Effector memory CD4-positive, alpha-beta T cell (primary cell): ENCODE data around the gene SCARB1.

Experiments used
- DNase-seq, 3 donors: peaks; one replicate each; pipeline ENCODE4 v3.0.0-alpha.2; 2020
- H3K27ac ChIP-seq: 2 replicates; pipeline ENCODE4 v1.7.0; 2013; ENCODE audit warnings: mild to moderate bottlenecking, low read length, moderate library complexity; ENCODE audit not compliant: insufficient read depth, poor library complexity, severe bottlenecking
- H3K27me3 ChIP-seq: replicated peaks from 2 replicates; pipeline ENCODE4 v1.7.0; 2013; ENCODE audit warnings: mild to moderate bottlenecking, low read length; ENCODE audit not compliant: insufficient read depth, control insufficient read depth, poor library complexity, severe bottlenecking
- H3K36me3 ChIP-seq: 2 replicates; pipeline ENCODE4 v1.7.0; 2013; ENCODE audit warnings: mild to moderate bottlenecking, low read length, moderate library complexity; ENCODE audit not compliant: control insufficient read depth, insufficient read depth
- H3K4me1 ChIP-seq: 2 replicates; pipeline ENCODE4 v1.7.0; 2013; ENCODE audit warnings: low read length, mild to moderate bottlenecking; ENCODE audit not compliant: control insufficient read depth, insufficient read depth, poor library complexity, severe bottlenecking
- H3K4me3 ChIP-seq: 2 replicates; pipeline ENCODE4 v1.7.0; 2013; ENCODE audit warnings: low read length, low read depth, mild to moderate bottlenecking; ENCODE audit not compliant: insufficient read depth, poor library complexity, severe bottlenecking
- H3K9me3 ChIP-seq: 2 replicates; pipeline ENCODE4 v1.7.0; 2013; ENCODE audit warnings: mild to moderate bottlenecking, low read length, moderate library complexity; ENCODE audit not compliant: control insufficient read depth

Gene SCARB1

GRCh38 chr12:124832856-124833255 is 30.8 kb downstream of the SCARB1 start:
- H3K27ac ChIP-seq, result no peak overlapping the region
- no peaks in the 10 kb centered on the region for H3K9me3 ChIP-seq
- no peaks in the 10 kb centered on the region for H3K4me1 ChIP-seq
- no peak overlapping the region for H3K4me3 ChIP-seq
- H3K27me3 ChIP-seq, result no peaks in the 10 kb centered on the region
- H3K36me3 ChIP-seq, result no peaks in the 10 kb centered on the region
- DNase-seq, result no peak

DNA sequence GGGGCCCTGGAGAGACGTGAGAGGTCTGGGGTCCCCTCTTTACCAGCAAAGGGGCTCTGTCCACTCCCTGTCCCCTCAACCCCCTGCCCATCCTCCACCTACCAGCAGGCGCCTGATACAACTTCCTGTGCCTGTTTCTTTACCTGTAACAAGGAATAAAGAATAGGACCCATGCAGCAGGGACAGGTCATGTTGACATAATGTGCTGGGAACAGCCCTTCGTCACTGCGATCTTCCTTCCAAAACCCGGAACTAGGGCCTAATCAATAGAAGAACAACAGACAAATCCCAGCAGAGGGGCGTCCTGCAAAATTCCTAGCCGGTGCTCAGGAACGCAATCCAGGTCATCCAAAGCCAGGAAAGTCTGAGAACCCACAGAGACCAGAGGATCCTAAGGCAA is 32.1 kb downstream of the SCARB1 start:
- no peaks in the 10 kb centered on the region for H3K4me1 ChIP-seq
- no peak overlapping the region for H3K27ac ChIP-seq

DNA sequence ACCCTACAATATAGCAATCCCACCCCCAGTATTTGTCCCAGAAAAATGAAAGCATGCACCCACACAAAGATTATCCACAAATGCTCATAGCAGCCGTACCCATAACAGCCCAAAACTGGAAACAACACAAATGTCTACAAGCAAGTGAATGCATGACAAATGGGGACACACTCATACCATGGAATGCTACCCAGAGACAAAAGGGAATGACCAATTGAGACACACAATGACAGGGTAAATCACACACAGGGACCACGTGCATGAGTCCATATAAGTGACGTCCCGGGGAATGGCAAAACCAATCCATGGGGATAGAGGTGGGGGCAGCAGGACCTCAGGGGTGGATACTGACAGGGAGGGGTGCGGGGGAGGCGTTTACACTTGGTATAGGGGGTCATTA is 33.4 kb downstream of the SCARB1 start:
- H3K4me3 ChIP-seq, result no peak overlapping the region
- no peaks in the 10 kb centered on the region for H3K27me3 ChIP-seq
- H3K9me3 ChIP-seq, result no peaks in the 10 kb centered on the region
- H3K4me1 ChIP-seq, result no peaks in the 10 kb centered on the region
- no peak for DNase-seq
- no peak overlapping the region for H3K27ac ChIP-seq
- H3K36me3 ChIP-seq, result no peaks in the 10 kb centered on the region

More for the DNA sequence above, 32.1 kb downstream of the SCARB1 start:
- Histone ChIP-seq H3K36me3 (no peaks in the 10 kb centered on the region), H3K9me3 (no peaks in the 10 kb centered on the region), H3K27me3 (no peaks in the 10 kb centered on the region), H3K4me3 (no peak overlapping the region)
- DNase-seq, result no peak

DNA sequence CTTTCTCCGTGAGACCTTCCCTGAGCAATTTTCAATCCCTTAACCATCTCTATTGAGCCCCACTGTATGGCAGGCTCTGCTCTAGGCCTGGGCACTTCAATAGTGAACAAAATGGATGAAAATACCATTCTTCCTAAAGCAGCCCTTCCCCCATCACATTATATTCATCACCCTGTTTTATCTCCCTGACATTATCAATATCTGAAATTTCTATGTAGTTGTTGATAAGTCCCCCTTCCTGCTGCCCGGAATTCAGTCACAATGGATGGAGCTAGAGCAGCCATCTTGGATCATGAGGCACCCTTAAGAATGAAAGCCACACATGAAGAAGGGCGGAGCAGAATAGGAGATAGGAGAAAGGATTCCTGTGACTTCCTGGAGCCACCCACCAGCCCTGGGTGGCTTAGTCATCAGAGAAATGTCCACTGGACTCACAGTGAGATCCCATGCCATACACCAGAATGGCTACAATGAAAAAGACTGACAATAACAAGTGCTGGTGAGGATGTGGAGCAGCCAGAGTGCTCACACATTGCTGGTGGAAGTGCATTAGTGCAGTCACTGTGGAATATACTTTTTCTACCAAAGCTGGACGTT is 33.9 kb downstream of the SCARB1 start:
- no peak for DNase-seq
- Histone ChIP-seq H3K36me3 (no peaks in the 10 kb centered on the region), H3K4me1 (no peaks in the 10 kb centered on the region), H3K27me3 (no peaks in the 10 kb centered on the region), H3K27ac (no peak overlapping the region), H3K4me3 (no peak overlapping the region), H3K9me3 (no peaks in the 10 kb centered on the region)

- DNase-seq, result no peak
- H3K27ac ChIP-seq, result no peak overlapping the region
- no peak overlapping the region for H3K4me3 ChIP-seq
Measured at GRCh38 chr12:124829008-124829707, 34.5 kb downstream of the SCARB1 start.

GRCh38 chr12:124828264-124829007 is 35.2 kb downstream of the SCARB1 start:
- no peak for DNase-seq
- Histone ChIP-seq H3K4me3 (no peak overlapping the region), H3K36me3 (no peaks in the 10 kb centered on the region), H3K4me1 (no peaks in the 10 kb centered on the region), H3K27me3 (no peaks in the 10 kb centered on the region), H3K27ac (no peak overlapping the region), H3K9me3 (no peaks in the 10 kb centered on the region)

More at GRCh38 chr12:124829008-124829707, 34.5 kb downstream of the SCARB1 start:
- no peaks in the 10 kb centered on the region for H3K36me3 ChIP-seq
- H3K27me3 ChIP-seq, result no peaks in the 10 kb centered on the region
- H3K9me3 ChIP-seq, result no peaks in the 10 kb centered on the region
- no peaks in the 10 kb centered on the region for H3K4me1 ChIP-seq

GRCh38 chr12:124827588-124828184 is 36.0 kb downstream of the SCARB1 start:
- Histone ChIP-seq H3K27me3 (no peaks in the 10 kb centered on the region), H3K27ac (no peak overlapping the region), H3K4me1 (no peaks in the 10 kb centered on the region), H3K9me3 (no peaks in the 10 kb centered on the region), H3K36me3 (no peaks in the 10 kb centered on the region), H3K4me3 (no peak overlapping the region)
- no peak for DNase-seq

GRCh38 chr12:124824195-124824594 is 39.5 kb downstream of the SCARB1 start:
- DNase-seq, result no peak
- no peaks in the 10 kb centered on the region for H3K27me3 ChIP-seq
- no peak overlapping the region for H3K4me3 ChIP-seq
- H3K9me3 ChIP-seq, result no peaks in the 10 kb centered on the region
- no peaks in the 10 kb centered on the region for H3K36me3 ChIP-seq
- no peaks in the 10 kb centered on the region for H3K4me1 ChIP-seq
- no peak overlapping the region for H3K27ac ChIP-seq

DNA sequence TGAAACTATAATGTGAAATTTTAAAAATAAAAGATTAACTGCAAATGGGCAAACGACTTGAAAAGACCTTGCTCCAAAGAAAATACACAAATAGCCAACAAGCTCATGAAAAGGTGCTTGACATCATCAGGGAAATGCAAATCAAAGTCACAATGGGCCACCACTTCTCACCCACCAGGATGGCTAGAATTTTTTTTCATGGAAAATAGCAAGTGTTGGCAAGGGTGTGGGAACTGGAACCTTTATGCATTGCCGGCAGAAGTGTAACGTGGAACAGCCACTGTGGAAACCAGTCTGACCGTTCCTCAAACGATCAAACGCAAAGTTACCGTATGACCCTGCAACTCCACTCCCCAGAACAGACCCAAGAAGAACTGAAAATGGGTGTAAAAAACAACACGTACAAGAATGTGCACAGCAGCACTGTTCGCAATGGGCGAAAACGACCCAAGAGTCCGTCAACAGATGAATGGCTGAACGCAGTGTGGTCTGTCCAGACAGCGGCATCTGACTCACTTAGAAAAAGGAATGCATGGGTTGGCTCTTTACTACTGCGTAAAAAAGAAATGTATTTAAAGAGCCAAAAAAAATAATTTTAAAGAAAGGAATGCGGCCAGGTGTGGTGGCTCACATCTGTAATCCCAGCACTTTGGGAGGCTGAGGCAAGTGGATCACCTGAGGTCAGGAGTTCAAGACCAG is 40.2 kb downstream of the SCARB1 start:
- Histone ChIP-seq H3K27me3 (no peaks in the 10 kb centered on the region), H3K27ac (no peak overlapping the region), H3K9me3 (no peaks in the 10 kb centered on the region), H3K4me1 (no peaks in the 10 kb centered on the region), H3K4me3 (no peak overlapping the region), H3K36me3 (no peaks in the 10 kb centered on the region)
- no peak for DNase-seq
